Myocyte (in vitro differentiated cells): ENCODE measurements around the gene POLR3C. TPM values are rescaled to one million over a fixed set of nuclear protein-coding genes. Genes with fewer than 3 reads are reported as not detected.
A peak's percentile ranks its signal among the peaks of the same experiment; 100 is the strongest.
"Not testable (repeated sequence)": the region's sequence is repeated elsewhere in the genome, so short reads cannot be mapped to it uniquely, and the experiment has no call there.

Experiments used
- DNase-seq: peaks from one replicate; pipeline ENCODE4 v3.0.0-alpha.2; 2012; ENCODE audit warnings: low read depth
- total RNA-seq: library from RNA; depleted of rRNA; stranded (reverse); fragments of >200 nt; gene quantifications from 2 replicates; pipeline ENCODE4 v1.2.3, GENCODE V29; 2014

Gene POLR3C
- total RNA-seq, 1 donor from 2014 or later: 27.2 TPM

GRCh38 chr1:145818095-145818494 lies 5.9 kb upstream of the POLR3C start:
- DNase-seq: peak; percentile 37

GRCh38 chr1:145822779-145823331 lies 1.1 kb upstream of the POLR3C start:
- not testable (repeated sequence) for DNase-seq

DNA sequence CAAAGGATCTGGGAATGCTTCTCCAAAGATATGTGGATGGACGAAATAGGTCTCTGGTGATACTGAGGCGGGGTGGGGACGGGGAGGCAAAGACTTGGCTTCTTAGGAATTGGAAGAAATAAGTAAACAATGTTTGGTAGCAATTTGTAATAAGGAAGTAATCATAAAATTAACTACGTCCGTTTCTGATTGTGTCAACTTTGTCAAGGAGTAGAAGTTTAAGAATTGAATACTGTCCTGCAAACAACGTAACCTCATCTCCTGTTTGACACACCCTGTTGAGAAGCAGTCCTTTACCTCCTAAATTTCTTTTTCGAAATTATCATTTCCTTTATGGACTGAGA lies 471 bp downstream of the POLR3C start:
- DNase-seq: no peak

GRCh38 chr1:145826030-145826429 lies 2.0 kb downstream of the POLR3C start:
- DNase-seq: no peak

GRCh38 chr1:145827966-145828365 lies 4.0 kb downstream of the POLR3C start:
- DNase-seq: no peak

DNA sequence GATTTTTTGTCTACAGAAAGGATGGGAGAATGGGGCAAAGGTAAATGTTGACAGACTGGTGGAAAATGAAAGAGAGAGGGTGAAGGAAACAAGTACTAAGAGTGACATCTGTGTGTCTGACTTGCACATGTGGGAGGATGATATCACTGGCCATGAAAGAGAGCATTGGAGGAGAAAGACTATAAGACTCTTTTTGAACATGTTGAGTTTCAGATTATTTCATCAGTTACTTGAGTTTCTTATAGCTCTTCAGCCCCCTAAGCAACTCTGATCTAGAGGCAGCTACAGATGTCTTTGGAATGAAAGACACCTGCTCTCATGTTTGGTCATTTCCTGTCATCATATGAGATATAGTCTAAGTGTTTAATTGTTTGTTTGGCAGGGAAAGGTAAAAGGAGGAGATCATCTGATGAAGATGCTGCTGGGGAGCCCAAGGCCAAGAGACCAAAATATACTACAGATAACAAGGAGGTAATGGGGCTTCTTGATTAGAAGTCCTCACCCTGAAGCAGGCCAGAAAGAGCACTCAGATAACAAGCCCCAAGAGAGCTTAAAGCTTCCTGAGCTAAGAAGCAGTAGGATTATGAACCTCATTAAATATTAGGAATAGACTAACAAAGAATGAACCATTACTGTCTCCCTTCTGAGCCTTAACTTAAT lies 4.5 kb downstream of the POLR3C start:
- no peak for DNase-seq

GRCh38 chr1:145830810-145831209 lies 6.8 kb downstream of the POLR3C start:
- not testable (repeated sequence) for DNase-seq

- no peak for DNase-seq
These were observed 13.7 kb downstream of the POLR3C start for GRCh38 chr1:145837656-145838055.

DNA sequence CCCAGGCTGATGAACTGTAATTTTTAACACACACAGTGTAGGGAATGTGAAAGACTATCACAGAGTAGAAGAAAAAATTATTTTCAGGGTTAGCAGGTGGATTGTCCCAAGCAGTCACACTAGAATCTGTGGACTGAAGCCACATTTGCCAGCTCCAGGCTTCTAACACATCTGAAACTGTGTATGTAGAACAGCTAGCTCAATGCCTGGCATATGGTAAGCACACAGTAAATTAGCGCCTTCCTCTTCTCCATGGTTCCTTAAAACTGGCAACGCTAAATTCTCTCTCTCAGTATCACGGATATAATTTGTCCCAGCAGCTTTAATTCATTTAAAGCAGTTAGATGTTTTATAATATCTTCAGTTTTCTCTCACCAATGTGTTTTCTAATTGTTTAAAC lies 19.0 kb downstream of the POLR3C start:
- no peak for DNase-seq

- DNase-seq: no peak
These were observed 21.1 kb downstream of the POLR3C start for GRCh38 chr1:145845144-145845513.

GRCh38 chr1:145845514-145846161 lies 21.6 kb downstream of the POLR3C start, which contains the start of gene NUDT17:
Gene NUDT17, plus strand, starts transcription at chr1:145845630. Its CDS starts 11 bp downstream, at chr1:145845641.
- DNase-seq: peak; percentile 92

GRCh38 chr1:145846201-145846612 lies 22.2 kb downstream of the POLR3C start:
- peak; percentile 65 for DNase-seq

DNA sequence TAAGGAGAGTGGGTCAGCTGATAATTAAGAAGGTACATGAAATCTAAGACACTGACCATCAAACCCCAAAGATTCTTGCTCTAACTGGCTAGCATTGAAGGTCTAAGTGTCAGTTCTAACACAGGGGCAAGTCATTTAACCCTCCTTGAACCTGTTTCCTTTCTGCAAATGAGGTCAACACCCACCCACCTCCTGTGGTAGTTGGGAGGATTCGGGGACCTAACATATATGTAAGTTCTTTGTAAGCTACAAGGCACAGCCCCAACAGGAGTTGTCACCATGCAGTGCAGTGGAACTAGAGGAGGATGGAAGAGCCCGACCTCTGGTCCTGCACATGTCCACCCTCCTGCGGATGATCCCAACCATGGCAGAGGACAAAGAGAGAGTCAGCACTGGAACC lies 23.8 kb downstream of the POLR3C start:
- DNase-seq: no peak

DNA sequence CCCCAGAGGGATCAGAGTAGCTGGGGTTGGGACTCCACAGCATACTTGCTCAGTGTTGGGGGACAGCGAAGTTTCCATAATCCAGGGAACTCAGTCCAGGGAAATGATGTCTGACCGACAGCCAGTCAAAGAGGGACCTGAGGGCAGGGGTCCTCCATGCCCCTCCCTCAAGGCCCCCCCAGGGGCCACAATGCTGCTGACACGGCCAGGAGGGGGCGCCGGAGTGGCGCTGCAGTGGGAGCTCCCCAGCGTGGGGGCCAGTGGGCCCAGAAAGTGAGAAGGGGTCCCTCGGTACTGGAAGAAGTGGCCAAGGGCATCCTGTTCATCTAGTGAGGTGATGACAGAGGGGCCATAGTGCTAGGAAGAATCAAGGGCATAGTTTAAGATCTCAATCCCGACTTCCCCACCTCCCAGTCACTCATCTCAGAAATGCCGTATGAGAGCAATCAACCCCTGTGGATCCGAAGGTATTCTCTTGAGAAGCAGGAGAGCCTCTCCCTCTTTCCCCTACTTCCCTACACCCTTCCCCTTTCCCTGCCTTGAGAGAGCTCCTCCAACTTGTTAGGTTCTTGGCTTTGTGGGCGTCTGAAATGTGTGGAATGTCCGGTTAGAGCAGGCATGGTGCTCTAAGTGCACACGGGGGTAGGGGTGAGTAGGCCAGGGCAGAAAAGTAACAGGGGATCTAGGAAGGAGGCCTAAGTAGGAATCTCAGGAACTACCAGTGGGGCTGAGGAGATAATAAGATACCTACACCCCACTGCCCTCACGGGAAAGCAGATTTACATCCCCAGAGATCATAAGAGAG lies 25.6 kb downstream of the POLR3C start:
- peak; percentile 72 for DNase-seq

GRCh38 chr1:145855426-145855948 lies 31.5 kb downstream of the POLR3C start:
- DNase-seq: no peak

DNA sequence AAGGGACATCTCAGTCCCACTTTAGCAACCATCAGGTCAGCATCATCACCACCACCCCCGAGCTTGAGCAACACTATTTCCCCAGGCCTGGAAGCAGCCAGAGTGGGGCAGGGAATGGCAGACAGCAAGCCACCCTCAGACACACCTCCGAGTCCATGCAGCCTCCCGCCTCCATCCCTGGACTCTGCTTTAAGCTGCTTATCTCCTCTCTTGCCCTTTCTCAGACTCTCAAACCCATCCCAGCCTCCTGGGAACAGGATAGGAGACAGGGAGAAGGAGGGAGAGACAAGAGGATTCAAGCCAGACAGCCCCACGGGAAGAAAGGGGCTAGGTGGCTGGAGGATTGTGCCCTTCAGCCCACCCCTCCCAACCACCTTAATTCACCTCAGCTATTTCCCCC lies 33.2 kb downstream of the POLR3C start:
- DNase-seq: no peak

GRCh38 chr1:145858238-145858900 lies 34.4 kb downstream of the POLR3C start:
- peak; percentile 44 for DNase-seq

DNA sequence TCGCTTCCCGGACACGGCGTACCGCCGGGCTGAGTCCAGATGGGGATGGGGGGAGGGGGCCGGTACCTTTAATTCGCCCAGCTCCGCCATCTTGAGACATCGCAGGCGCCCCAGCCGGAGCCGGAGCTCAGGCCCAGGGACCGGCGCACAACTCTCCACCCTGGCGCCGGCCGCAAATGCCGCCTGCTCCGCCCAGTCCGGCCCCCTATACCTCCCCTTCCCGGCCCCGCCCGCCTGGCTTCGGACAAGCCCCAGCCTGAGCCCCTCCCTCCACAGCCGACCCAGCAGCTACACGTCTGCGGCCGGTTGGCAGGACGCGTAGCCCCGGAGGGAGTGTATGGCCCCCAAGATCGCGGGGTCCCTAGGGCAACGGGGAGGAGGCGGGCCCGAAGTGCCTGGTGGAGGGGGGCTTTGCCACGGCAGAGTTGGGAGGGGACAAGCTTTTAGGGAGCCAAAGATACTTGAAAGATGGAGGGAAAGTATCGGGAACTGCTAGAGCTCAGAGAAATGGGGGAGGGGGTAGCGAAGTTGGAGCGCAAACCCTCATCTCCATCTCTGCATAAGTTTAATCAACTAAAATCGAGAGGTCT lies 35.0 kb downstream of the POLR3C start, which contains the start of gene PIAS3:
TSS of gene PIAS3 (minus strand) at position 181 of the 590 bp plus-strand sequence. CDS start at position 90, 91 bp downstream.
- peak; percentile 96 for DNase-seq

DNA sequence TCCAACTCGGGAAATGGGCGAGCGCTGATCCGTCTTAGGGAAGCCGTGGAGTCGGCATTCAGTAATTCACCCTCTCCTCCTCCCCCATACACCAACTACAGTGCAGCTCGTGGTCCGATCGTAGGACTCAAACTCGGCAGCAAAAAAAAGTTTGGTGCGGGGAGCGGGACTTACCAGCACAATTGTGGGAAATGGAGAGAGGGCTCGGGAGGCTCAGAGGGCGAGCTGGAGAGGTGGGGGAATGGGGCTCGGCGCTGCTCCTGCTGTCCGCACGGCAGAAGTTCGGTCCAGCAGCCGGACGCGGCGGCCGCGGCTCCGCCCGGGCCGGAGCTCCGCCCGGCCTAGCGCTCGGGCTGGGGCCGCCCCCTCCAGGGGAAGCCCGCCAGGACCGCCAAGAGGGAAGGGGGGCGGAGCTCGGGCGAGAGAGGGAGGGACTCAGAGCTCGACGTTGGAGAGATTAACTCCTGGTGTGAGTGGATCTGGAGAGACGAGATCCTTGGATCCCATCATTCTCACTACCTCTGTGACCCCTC lies 35.6 kb downstream of the POLR3C start:
- DNase-seq: peak; percentile 92

- no peak for DNase-seq
These were observed 39.5 kb downstream of the POLR3C start for GRCh38 chr1:145863282-145864018.
